B cell (primary cell): ENCODE data around the gene UBN2. TPM values are rescaled to one million over a fixed set of nuclear protein-coding genes. Genes with fewer than 3 reads are reported as not detected.

Experiments used
- ATAC-seq: fragments of 200-7000 bp; cut with Tn5 transposase; one replicate; pipeline ENCODE4 v1.10.0; 2021; ENCODE audit warnings: low read depth, mild to moderate bottlenecking, moderate number of reproducible peaks, moderate library complexity
- CTCF ChIA-PET: fragments of 350-600 bp; sonication (Branson Sonifier 250); formaldehyde crosslinking; loops from one replicate; lab custom pipeline; 2021; ENCODE audit warnings: antibody characterized with exemption, inconsistent platforms; lab: Charles Lee
- POLR2A ChIA-PET: fragments of 350-600 bp; sonication (Branson Sonifier 250); formaldehyde crosslinking; loops from one replicate; lab custom pipeline; 2021; ENCODE audit warnings: antibody characterized with exemption; lab: Charles Lee
- DNase-seq: peaks from one replicate; pipeline ENCODE4 v3.0.0; 2013
- H2AFZ ChIP-seq: 2 replicates; pipeline ENCODE4 v1.6.1; 2012; ENCODE audit warnings: mild to moderate bottlenecking, low read depth, low read length; ENCODE audit not compliant: insufficient read depth, poor library complexity, severe bottlenecking
- H3K27ac ChIP-seq, 2 donors: 1 replicate in 1 of 2; 2 replicates in 1 of 2; pipeline ENCODE4 v1.5.1; 2012 to 2013; ENCODE audit warnings: low read length in 2 of 2, mild to moderate bottlenecking in 2 of 2, moderate library complexity in 1 of 2
- H3K27me3 ChIP-seq, 4 experiments: fragments of 200-600 bp in 1 of 4; sonication (generic) in 1 of 4; replicated peaks in 1 of 4; 1 replicate in 2 of 4; 2 replicates in 2 of 4; pipeline versions ENCODE4 v1.6.1 to v1.7.0; 2013 to 2016; ENCODE audit warnings: low read length in 3 of 4, mild to moderate bottlenecking in 2 of 4, mixed read lengths in 1 of 4, moderate library complexity in 1 of 4; ENCODE audit not compliant: insufficient read depth in 4 of 4, control insufficient read depth in 3 of 4; ENCODE audit errors: control extremely low read depth in 1 of 4
- H3K36me3 ChIP-seq, 2 experiments: replicated peaks in 1 of 2; 1 replicate in 1 of 2; 2 replicates in 1 of 2; pipeline versions ENCODE4 v1.6.1 to v1.7.1; 2013; ENCODE audit warnings: low read length in 1 of 2; ENCODE audit not compliant: insufficient read depth in 2 of 2, control insufficient read depth in 1 of 2; ENCODE audit errors: control extremely low read depth in 1 of 2, extremely low read depth in 1 of 2
- H3K4me1 ChIP-seq, 2 donors: fragments of 200-600 bp in 1 of 2; sonication (generic) in 1 of 2; 1 replicate in 1 of 2; 2 replicates in 1 of 2; pipeline versions ENCODE4 v1.5.1 to v1.6.1; 2013 to 2017; ENCODE audit warnings: low read length in 2 of 2; ENCODE audit not compliant: control insufficient read depth in 2 of 2, insufficient read depth in 2 of 2
- H3K4me2 ChIP-seq: replicated peaks from 2 replicates; pipeline ENCODE3; 2012; ENCODE audit warnings: mild to moderate bottlenecking, low read depth, low read length; ENCODE audit not compliant: poor library complexity, severe bottlenecking
- H3K4me3 ChIP-seq, 5 experiments: fragments of 200-600 bp in 1 of 5; sonication (generic) in 1 of 5; 1 replicate in 3 of 5; 2 replicates in 2 of 5; pipeline versions ENCODE4 v1.5.1 to v1.7.0; 2011 to 2016; ENCODE audit warnings: low read length in 4 of 5, mild to moderate bottlenecking in 4 of 5, low read depth in 2 of 5, control low read depth in 1 of 5, moderate library complexity in 1 of 5; ENCODE audit not compliant: insufficient read depth in 1 of 5; ENCODE audit errors: control extremely low read depth in 1 of 5, extremely low read depth in 1 of 5
- H3K79me2 ChIP-seq: fragments of 200-600 bp; sonication (generic); one replicate; pipeline ENCODE4 v1.6.0; 2016; ENCODE audit warnings: low read length; ENCODE audit not compliant: control insufficient read depth, insufficient read depth
- H3K9ac ChIP-seq: fragments of 200-600 bp; sonication (generic); 2 replicates; pipeline ENCODE4 v1.6.1; 2017; ENCODE audit warnings: mild to moderate bottlenecking, low read length, moderate library complexity
- H3K9me3 ChIP-seq, 3 donors: one replicate each; pipeline versions ENCODE4 v1.6.1 to v1.7.1; 2013; ENCODE audit warnings: low read length in 2 of 3; ENCODE audit not compliant: control insufficient read depth in 2 of 3, insufficient read depth in 1 of 3; ENCODE audit errors: control extremely low read depth in 1 of 3
- H4K20me1 ChIP-seq: 2 replicates; pipeline ENCODE4 v1.6.0; 2012; ENCODE audit warnings: mild to moderate bottlenecking, low read length; ENCODE audit not compliant: insufficient read depth, control insufficient read depth, poor library complexity, severe bottlenecking
- H3K27ac Mint-ChIP-seq: one replicate; pipeline ENCODE4 v1.8.0; 2021; ENCODE audit warnings: mixed read lengths
- H3K27me3 Mint-ChIP-seq: one replicate; pipeline ENCODE4 v1.8.0; 2021; ENCODE audit warnings: mixed read lengths
- H3K4me1 Mint-ChIP-seq: one replicate; pipeline ENCODE4 v1.8.0; 2021; ENCODE audit warnings: mixed read lengths
- H3K4me3 Mint-ChIP-seq: one replicate; pipeline ENCODE4 v1.8.0; 2021; ENCODE audit warnings: mixed read lengths
- H3K9me3 Mint-ChIP-seq: one replicate; pipeline ENCODE4 v1.8.0; 2022; ENCODE audit warnings: mixed read lengths; ENCODE audit not compliant: insufficient read depth
- CTCF ChIP-seq: fragments of 200-600 bp; IDR thresholded peaks from one replicate; pipeline ENCODE4 v1.8.0; 2022; ENCODE audit warnings: antibody characterized with exemption, mild to moderate bottlenecking
- EZH2 ChIP-seq: IDR thresholded peaks from 2 replicates; pipeline ENCODE4 v1.6.1; 2012; ENCODE audit warnings: borderline replicate concordance, low read depth, mild to moderate bottlenecking, moderate library complexity, low read length; ENCODE audit not compliant: insufficient read depth, poor library complexity, severe bottlenecking
- WGBS: methylation state at CpG from one replicate; pipeline ENCODE4 v1.1.5; 2013; ENCODE audit warnings: missing lambda C conversion rate; ENCODE audit not compliant: insufficient coverage; 5-methylcytosine and 5-hydroxymethylcytosine counted together
- intact Hi-C: fragments of 100-400 bp; cut with micrococcal nuclease; formaldehyde crosslinking; loops from one replicate; pipeline ENCODE4 v1.10.0; 2022
- polyA plus RNA-seq: library from polyadenylated mRNA; depleted of rRNA; stranded (reverse); fragments of >200 nt; gene quantifications from 2 replicates; pipeline ENCODE4 v1.2.3, GENCODE V29; 2012
- total RNA-seq, 2 donors: library from RNA; stranded (reverse); fragments of 120-200 nt in 1 of 2; gene quantifications; 1 replicate in 1 of 2; 2 replicates in 1 of 2; pipeline versions ENCODE4 v1.2.3 to v1.2.4, GENCODE V29; 2013 to 2022

UBN2 gene
- total and polyA plus RNA-seq, 2 donors (not counting 1 experiment from before 2014, with no cell fraction given): 2.4 to 33.4 TPM

- Mint-ChIP-seq H3K4me1 (peaks cover 24% of the 10 kb centered on the region), H3K9me3 (no peaks in the 10 kb centered on the region), H3K27me3 (peaks cover 10% of the 10 kb centered on the region), H3K4me3 (peak overlapping the region; percentile 96), H3K27ac (peak overlapping the region; percentile 79)
- ATAC-seq: no peak
- H3K27ac ChIP-seq: no peak overlapping the region
- peaks cover 10 to 23% of the 10 kb centered on the region in 2 donors for H3K4me1 ChIP-seq
- H3K9ac ChIP-seq: no peak overlapping the region
- DNase-seq: no peak
- no peaks in the 10 kb centered on the region for H3K36me3 ChIP-seq
- H3K9me3 ChIP-seq: peaks cover 0 to 10% (median 0%) of the 10 kb centered on the region in 3 donors
- H3K79me2 ChIP-seq: peaks cover 17% of the 10 kb centered on the region
- H3K27me3 ChIP-seq: no peaks in the 10 kb centered on the region
- WGBS: 100% methylated on average over 2 of the region's 2 CpGs
- no peaks in the 10 kb centered on the region for H4K20me1 ChIP-seq
- ChIA-PET POLR2A (interaction anchor here (0.7 to 2.2 kb wide), 2 partner anchors 20 to 226 kb away, joined by 3 to 28 read pairs; partner anchors contain the start of gene LUC7L2), CTCF (interaction anchor here (0.7 to 2.6 kb wide), 2 partner anchors 21 to 1672 kb away, joined by 5 to 16 read pairs; partner anchors contain the start of gene LUC7L2)
- H2AFZ ChIP-seq: no peak overlapping the region
- intact Hi-C loops: no loop called here
- H3K4me3 ChIP-seq: no peak overlapping the region
- TF ChIP-seq CTCF (no peak), EZH2 (no peak)
- H3K4me2 ChIP-seq: no peak overlapping the region
Measured at GRCh38 chr7:139339025-139339424, 108.0 kb downstream of the UBN2 start.

- H3K27me3 ChIP-seq: no peaks in the 10 kb centered on the region
- H3K4me3 Mint-ChIP-seq: peak overlapping the region; percentile 96
- H3K79me2 ChIP-seq: peaks cover 23% of the 10 kb centered on the region
- ChIA-PET POLR2A (interaction anchor here (0.8 to 2.2 kb wide), 4 partner anchors 20 to 245 kb away, joined by 3 to 28 read pairs (median 4); partner anchors contain the start of gene LUC7L2), CTCF (interaction anchor here (0.7 to 2.6 kb wide), 4 partner anchors 20 to 1672 kb away, joined by 3 to 16 read pairs (median 4); partner anchors contain the start of gene LUC7L2)
- H3K27me3 Mint-ChIP-seq: peaks cover 6% of the 10 kb centered on the region
- no peaks in the 10 kb centered on the region for H4K20me1 ChIP-seq
- peak overlapping the region; percentile 100 for H3K27ac Mint-ChIP-seq
- H3K27ac ChIP-seq: peak overlapping the region; percentile 97 to 98
- intact Hi-C loops: loop anchor here (1.0 to 10.0 kb wide), 9 partner anchors 20 to 1335 kb away; partner anchors contain the start of genes ADCK2, KDM7A, LUC7L2 and PARP12
- peak overlapping the region; percentile 74 for H3K4me2 ChIP-seq
- DNase-seq: peak; percentile 34
- 80% methylated on average over 9 of the region's 13 CpGs for WGBS
- H3K4me3 ChIP-seq: peak overlapping the region in 4 of 5 experiments; percentile 73 to 99 (median 90)
- no peak for ATAC-seq
- H3K9me3 ChIP-seq: peaks cover 0 to 10% (median 0%) of the 10 kb centered on the region in 3 donors
- peak overlapping the region; percentile 83 for H2AFZ ChIP-seq
- peak overlapping the region; percentile 77 for H3K9ac ChIP-seq
- H3K36me3 ChIP-seq: no peaks in the 10 kb centered on the region
- H3K9me3 Mint-ChIP-seq: no peaks in the 10 kb centered on the region
- peaks cover 26% of the 10 kb centered on the region for H3K4me1 Mint-ChIP-seq
- peaks cover 10 to 23% of the 10 kb centered on the region in 2 donors for H3K4me1 ChIP-seq
- no peak for TF ChIP-seq CTCF
- TF ChIP-seq EZH2: no peak
Measured at GRCh38 chr7:139339698-139340036, 108.6 kb downstream of the UBN2 start.
